GM18498 (cell line): ENCODE data around the gene TNFSF15.
"Not testable (repeated sequence)": the region's sequence is repeated elsewhere in the genome, so short reads cannot be mapped to it uniquely, and the experiment has no call there.

Experiments used
- ATAC-seq: cut with Tn5 transposase; IDR thresholded peaks from one replicate; pipeline ENCODE4 v1.9.1; 2021; ENCODE audit warnings: mild to moderate bottlenecking, moderate library complexity; ENCODE audit not compliant: unreplicated experiment

TNFSF15 gene

GRCh38 chr9:114757984-114758383 lies 47.9 kb downstream of the TNFSF15 start:
- ATAC-seq: no peak

- ATAC-seq: no peak
Observed at GRCh38 chr9:114757395-114757794, 48.4 kb downstream of the TNFSF15 start.

GRCh38 chr9:114756920-114757319 lies 48.9 kb downstream of the TNFSF15 start:
- ATAC-seq: no peak

- ATAC-seq: no peak
Observed at GRCh38 chr9:114754581-114754980, 51.3 kb downstream of the TNFSF15 start.

GRCh38 chr9:114746591-114747346 lies 59.1 kb downstream of the TNFSF15 start:
- ATAC-seq: no peak

- no peak for ATAC-seq
Observed at GRCh38 chr9:114745879-114746550, 59.8 kb downstream of the TNFSF15 start.

- ATAC-seq: no peak
Observed at GRCh38 chr9:114745108-114745848, 60.6 kb downstream of the TNFSF15 start.

GRCh38 chr9:114743446-114743845 lies 62.4 kb downstream of the TNFSF15 start:
- no peak for ATAC-seq

- ATAC-seq: no peak
Observed at GRCh38 chr9:114742947-114743346, 62.9 kb downstream of the TNFSF15 start.

GRCh38 chr9:114741521-114741920 lies 64.3 kb downstream of the TNFSF15 start:
- ATAC-seq: not testable (repeated sequence)

- peak; percentile 80 for ATAC-seq
Observed at GRCh38 chr9:114738581-114739316, 67.1 kb downstream of the TNFSF15 start.

GRCh38 chr9:114737847-114738246 lies 68.0 kb downstream of the TNFSF15 start:
- ATAC-seq: no peak

- no peak for ATAC-seq
Observed at GRCh38 chr9:114737118-114737517, 68.7 kb downstream of the TNFSF15 start.

- ATAC-seq: no peak
Observed at GRCh38 chr9:114735704-114736103, 70.1 kb downstream of the TNFSF15 start.

- ATAC-seq: not testable (repeated sequence)
Observed at GRCh38 chr9:114735139-114735538, 70.7 kb downstream of the TNFSF15 start.
